ENCODE data around the gene BCORL1.

DNA sequence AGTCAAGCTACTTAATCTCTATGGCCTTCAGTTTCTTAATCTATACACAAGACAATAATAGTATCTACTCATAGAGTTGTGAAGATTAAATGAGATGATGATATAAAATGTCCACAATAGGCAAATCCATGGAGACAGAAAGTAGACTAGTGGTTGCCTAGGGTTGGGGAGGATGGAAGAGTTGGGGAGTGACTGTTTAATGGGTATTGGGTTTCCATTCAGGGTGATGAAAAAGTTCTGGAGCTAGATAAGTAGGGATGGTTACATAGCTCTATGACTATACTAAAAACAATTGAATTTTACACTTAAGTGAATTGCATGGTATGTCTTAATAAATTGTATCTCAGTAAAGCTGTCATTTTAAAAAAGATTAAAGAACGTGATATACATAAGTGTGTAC, 35.7 kb downstream of the BCORL1 start:
- TF ChIP-seq, protein P1, sequence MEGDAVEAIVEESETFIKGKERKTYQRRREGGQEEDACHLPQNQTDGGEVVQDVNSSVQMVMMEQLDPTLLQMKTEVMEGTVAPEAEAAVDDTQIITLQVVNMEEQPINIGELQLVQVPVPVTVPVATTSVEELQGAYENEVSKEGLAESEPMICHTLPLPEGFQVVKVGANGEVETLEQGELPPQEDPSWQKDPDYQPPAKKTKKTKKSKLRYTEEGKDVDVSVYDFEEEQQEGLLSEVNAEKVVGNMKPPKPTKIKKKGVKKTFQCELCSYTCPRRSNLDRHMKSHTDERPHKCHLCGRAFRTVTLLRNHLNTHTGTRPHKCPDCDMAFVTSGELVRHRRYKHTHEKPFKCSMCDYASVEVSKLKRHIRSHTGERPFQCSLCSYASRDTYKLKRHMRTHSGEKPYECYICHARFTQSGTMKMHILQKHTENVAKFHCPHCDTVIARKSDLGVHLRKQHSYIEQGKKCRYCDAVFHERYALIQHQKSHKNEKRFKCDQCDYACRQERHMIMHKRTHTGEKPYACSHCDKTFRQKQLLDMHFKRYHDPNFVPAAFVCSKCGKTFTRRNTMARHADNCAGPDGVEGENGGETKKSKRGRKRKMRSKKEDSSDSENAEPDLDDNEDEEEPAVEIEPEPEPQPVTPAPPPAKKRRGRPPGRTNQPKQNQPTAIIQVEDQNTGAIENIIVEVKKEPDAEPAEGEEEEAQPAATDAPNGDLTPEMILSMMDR (IDR thresholded peaks at IDR 0.05; ENCODE audit: insufficient read depth, low read depth, low read length), result no peak
- no peak for TF ChIP-seq EZH2 (IDR thresholded peaks at IDR 0.05; ENCODE audit: insufficient read depth, low read length)

Measured in astrocyte (in vitro differentiated cells and primary cell).